ENCODE measurements around the gene MMP14.
"Not testable (repeated sequence)": the region's sequence is repeated elsewhere in the genome, so short reads cannot be mapped to it uniquely, and the experiment has no call there.

The MMP14 gene

DNA sequence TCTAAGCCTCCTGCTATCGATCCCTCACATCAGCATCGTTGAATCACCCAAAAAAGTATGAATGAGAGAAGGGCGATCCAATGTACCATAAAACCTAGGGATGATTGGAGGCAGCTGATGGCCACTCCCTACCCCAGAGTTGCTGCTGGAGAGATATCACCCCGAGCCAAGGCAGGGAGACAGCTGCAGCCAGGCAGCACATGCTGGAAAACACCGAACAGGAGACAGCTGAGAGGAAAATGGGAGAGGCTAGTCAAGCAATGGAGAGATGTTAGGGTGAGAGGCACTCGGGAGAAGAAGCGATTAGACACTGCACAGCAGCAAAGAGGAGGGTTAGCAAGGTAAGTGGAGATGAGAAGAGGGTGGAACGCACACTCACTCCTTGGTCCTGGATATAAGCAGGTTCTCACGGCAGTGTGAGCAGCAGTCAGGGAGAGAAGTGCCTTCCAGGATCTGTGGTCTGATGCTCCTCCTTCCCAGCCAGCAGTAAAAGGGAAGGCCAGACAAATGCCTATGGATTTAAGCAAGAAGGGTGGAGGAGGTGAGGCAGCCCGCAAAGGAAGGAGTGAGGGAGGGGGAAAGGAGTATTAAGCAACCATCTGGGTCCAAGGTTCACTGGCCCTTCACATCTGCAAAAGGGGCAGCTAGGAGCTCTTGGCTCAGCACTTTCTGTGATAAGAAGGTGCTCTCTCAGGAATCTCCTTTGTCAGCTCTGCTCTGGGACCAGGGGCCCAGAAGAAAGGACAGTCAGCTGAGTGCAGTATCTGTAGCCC lies 21.3 kb upstream of the MMP14 start, which contains the start of gene SLC7A7:
TSS of gene SLC7A7 (minus strand) at position 495 of the 773 bp plus-strand sequence. CDS start 2,037 bp downstream, outside the sequence.
- no peak for FAIRE-seq

DNA sequence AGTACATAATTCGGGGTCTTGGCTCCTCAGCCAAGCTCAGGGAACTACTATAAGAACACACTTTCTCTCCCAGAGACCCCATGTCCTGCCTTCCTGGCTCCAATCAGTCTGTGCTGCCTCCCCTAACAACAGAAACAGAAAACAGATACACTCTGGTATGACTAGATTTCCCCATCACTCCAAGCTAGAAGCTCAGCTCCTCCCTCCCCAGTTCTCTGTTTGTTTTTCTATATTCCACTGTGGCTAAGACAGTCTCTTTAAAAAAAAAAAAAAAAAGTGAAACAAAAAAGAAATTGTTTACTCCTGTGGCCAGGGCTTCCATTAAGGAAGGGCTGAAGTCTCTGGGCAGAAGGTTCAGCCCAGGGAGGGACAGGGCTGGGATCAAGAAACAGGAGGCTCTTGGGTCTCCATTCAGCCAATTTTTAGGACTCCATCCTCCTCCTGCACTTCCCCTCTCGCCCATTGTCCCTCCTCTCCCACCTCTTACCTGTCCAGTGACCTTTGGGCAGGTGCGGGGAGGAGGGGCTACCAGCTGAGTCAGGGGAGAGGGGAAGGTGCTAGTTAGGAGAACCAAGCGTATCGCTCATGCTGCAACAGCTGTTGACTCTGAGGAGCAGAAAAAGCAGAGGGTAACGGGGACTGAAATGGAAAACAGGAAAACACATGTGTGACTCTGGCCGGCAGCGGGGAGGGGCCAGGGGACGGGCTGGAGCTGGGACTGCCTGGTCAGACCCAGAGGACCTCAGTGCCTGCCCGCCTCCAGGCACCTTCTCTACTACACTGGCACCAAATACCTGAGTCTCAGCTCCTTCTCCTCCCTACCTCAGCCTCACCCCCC lies 17.0 kb upstream of the MMP14 start:
- FAIRE-seq, result no peak

DNA sequence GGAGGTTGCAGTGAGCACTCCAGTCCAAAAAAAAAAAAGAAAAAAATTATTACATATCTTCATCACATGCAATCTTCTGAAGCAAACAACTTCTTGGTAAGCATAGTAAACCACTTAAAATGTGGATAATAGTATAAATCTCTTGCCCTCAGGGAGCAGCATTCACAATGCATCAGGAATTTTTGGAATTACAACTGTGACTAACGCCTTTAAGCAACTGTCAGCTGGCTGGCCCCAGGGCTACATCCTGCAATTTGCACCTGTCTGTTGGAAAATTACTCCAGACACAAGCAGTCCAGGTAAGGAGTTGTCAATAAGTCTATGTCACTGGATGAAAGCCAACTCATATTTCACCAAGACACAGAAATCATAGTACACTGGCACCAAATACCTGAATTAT lies 15.7 kb upstream of the MMP14 start:
- no peak for FAIRE-seq

DNA sequence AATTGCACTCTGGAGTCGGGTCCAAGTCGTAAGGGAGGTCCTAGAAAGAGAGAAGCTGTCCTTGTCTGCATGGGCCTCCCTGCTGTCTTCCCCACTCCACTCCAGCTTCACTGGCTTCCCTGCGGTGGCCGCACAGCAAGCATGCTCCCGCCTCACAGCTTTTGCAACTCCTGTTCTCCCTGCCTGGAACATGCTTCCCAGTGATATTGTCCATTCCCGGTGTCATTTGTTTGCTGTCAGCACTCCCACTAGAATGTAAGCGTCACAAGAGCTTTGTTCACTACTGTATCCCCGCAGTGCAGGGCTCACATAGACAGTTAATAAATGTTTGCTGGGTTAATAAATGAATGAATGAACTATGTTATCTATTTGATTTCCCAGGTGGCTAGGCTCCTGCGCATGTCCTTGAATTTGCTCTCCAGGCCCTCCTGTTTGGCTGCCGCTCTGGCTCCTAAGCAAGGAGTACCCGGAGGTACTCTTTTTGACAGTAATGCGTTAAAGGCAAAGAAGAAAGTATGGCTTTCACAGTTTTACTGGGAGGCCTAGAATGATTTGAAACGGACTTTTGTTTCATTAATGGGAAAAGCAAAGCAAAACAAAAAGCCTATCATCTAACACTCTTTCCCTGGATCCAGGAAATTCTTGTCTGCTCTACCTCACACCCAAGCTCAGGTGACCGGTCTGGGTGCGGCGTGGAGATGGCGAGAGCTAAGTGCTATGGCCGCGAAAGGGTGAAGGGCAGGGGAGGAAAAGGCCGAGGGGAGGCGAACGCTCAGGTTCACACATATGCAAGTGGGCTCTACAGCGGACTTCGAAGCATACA lies 15.0 kb upstream of the MMP14 start:
- FAIRE-seq, result no peak

DNA sequence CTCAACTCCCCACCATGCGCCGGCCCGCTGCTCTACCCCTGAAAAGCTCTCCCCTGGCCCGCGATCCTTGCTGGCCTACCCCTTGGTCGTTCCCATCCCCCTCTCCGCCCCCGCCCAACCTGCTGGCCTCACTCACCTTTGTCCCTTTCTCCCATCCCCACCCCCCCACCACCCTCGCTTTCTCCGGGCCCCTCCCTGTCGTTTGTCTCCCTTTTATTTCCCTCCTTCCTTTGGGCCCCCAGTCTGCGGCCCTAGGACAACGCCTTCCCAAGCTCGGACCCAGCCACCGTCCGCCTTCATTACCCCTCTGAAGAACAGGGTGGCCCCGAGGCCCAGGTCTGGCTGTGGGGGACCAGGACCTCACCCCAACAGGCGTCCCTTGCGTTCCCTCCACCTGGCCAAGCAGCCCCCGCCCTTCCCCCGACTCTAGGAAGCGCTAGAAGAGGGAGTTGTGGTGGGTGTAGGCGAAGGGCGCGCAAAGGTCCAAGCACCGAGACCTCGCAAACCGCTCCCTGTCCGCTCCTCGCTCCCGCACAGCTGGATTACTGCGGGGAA lies 14.3 kb upstream of the MMP14 start:
- no peak for FAIRE-seq

DNA sequence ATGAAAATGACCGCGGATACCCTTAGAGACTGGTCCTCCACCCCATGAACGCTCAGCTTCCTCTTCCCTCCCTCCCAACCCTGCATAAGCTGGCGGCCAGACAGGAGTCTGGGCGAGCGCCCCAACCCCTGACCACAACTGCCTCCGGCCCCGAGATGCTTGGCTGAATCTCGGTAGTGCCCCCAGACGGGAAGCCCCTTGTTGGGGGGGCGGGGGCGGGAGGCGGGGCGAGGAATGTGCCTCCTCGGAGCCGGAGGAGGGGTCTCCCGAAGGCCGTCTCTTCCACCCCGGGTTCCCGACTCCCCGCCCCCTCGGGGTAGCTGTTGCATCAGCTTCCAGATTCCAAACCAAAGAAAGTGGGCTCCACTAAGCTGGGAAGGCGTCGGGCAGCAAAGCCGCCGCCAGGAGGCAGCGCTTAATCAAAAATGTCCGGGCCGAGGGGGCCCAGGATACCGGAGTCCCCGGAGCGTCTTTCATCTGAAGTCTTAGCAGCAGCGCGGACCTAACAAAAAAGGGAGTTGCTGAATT lies 13.8 kb upstream of the MMP14 start:
- FAIRE-seq, result no peak

DNA sequence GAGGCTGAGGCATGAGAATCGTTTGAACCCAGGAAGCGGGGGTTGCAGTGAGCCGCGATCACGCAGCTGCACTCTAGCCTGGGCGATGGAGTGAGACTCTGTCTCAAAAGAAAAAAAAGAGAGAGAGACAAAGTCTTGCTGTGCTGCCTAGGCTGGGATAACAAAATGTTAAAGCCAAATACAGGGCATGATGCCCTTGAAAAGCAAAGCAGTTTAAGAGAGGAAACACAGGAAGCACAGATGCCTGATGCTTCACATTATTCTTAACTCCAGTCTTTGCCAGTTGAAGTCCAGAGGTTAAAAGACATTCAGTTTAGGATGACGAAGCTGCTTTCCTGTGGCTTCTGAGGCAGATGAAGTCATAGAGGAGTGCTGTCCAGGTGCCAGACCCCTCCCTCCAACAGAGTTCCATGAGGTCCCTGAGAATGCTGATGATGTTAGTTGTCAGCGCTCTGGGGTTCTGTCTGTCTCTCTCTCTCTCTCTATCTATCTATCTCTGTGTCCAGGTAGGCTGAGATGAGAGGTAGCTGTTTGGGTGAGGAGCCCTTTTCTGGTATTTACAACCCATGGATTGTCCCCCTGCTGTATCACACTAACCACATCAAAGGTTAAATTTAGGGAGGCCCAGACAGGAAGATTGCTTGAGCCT lies 11.6 kb upstream of the MMP14 start:
- FAIRE-seq, result no peak

DNA sequence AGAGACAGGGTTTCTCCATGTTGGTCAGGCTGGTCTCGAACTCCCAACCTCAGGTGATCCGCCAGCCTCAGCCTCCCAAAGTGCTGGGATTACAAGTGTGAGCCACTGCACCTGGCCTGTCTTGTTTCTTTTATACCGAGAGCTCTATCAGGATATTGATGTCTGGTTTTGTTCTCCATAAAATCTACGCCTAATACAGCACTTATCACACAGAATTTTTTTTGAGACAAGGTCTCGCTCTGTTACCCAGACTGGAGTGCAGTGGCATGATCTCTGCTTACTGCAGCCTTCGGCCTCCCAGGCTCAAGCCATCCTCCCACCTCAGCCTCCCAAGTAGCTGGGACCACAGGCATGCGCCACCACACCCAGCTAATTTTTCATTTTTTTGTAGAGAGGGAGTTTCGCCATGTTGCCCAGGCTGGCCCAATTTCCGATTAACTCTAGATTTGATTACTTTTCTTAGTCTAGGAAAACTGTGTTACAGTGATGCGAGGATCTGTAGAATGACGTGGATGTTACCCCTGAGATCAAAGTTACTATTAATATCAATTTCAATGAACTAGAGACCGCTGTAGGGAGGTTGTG lies 7.2 kb upstream of the MMP14 start:
- FAIRE-seq, result not testable (repeated sequence)

DNA sequence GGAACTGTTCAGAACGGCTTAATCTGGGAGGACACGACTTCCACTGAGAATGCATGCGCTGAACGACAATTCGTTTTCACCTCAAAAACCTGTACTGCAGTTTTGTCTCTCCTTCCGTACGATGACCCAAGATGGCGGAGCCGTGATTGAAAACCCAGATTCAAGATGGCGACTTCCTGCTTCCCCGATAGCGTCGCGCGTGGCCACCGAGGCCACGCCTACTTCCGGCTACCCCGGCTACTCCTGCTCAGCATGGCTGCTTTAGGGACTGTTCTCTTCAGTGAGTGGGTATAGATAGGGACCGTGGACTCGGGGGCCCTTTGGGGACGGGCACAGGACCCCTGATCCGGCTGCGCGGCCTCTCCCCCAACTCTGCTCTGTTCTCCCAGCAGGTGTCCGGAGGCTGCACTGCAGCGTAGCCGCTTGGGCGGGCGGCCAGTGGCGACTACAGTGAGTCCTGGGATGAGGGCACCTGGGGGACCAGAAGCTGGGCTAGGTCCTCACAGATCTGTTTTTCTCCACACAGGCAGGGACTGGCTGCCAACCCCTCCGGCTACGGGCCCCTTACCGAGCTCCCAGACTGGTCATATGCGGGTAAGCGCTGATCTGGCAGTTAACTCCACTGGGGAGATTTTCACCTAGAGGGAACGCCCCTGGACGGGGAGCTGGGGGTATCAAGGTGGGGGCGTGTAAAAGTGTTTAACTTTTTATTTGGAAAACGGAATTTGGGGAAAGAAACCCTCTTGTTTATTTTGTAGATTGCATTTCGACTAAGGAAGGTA lies 6.5 kb upstream of the MMP14 start, which contains the start of gene MRPL52:
TSS of gene MRPL52 (plus strand) at position 227 of the 782 bp plus-strand sequence. CDS start at position 253, 26 bp downstream.
- FAIRE-seq, result no peak

DNA sequence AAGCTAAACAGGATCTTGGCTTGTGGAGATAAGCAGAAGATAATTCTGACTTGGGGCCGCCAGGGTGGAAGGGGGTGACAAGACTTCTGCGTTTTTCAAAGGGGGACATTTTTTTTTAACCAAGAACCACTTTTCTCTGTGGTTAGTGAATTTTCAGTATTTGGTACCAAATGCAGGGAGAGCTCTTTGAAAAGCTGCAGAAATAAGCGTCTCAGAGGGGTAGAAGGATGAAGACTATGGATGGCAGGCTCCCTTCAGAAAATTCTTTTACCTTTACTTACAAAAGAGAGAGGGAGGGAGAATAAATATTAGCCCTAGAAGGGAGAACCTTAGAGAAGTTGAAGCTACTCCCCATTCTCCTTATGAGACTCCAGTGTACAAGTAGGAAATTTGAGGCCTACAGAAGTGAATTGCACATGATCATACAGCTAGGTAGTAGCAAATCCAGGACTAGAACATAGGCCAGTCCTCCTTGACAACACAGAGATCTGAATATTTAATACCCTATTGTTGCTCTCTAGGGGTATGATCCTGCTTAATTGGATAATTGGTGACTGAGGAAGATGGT lies 5.9 kb upstream of the MMP14 start:
- FAIRE-seq, result no peak

DNA sequence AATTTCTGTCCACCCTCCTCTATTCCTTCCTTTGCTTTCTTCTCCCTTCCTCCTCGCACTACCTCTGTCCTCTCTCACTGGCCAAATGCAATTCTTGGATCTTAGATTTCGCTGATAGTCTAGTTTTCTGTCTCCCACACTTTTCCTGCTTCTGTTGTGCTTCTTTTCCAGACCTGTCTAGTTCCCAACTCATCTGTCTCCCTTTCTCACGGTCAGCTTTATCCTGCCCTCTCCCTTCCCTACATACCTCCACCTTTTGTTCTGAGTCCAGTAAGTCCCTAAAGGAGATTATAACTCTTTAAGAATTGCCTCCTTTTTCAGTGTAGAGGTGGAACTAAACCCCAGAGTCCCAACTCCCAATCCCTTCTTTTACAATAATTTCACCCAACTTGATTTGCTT lies 880 bp upstream of the MMP14 start:
- no peak for FAIRE-seq

DNA sequence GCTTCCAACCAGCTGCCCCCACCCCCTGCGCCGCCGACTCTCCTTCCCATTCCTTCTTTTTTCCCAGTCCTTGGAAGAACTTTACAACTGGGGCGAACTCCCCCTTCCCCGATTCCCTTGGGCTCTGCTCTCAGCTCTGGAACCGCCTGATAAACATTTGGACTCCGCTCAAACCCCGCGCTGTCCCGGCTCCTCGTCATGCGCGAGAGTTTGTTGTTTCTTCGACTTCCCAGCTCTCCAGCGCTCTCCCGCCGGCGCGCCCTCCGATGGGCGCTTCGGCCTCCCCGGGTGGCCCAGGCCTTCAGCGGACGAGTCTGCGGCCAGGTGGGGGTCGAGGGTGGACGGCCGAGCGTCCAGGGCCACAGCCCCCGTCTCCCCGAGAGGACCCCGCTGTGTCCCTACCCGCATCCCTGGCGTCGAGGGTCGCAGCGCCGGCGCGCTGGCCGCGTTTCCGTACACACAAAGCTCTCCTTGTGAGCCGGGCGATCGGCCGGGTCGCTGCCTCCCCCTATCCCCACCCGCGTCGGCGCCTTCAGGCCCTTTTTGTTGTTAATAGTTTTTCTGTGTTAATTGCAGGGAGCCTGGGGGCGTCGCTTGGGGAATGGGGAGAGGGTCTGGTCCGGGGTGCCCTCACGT lies 847 bp downstream of the MMP14 start:
- FAIRE-seq, result no peak

DNA sequence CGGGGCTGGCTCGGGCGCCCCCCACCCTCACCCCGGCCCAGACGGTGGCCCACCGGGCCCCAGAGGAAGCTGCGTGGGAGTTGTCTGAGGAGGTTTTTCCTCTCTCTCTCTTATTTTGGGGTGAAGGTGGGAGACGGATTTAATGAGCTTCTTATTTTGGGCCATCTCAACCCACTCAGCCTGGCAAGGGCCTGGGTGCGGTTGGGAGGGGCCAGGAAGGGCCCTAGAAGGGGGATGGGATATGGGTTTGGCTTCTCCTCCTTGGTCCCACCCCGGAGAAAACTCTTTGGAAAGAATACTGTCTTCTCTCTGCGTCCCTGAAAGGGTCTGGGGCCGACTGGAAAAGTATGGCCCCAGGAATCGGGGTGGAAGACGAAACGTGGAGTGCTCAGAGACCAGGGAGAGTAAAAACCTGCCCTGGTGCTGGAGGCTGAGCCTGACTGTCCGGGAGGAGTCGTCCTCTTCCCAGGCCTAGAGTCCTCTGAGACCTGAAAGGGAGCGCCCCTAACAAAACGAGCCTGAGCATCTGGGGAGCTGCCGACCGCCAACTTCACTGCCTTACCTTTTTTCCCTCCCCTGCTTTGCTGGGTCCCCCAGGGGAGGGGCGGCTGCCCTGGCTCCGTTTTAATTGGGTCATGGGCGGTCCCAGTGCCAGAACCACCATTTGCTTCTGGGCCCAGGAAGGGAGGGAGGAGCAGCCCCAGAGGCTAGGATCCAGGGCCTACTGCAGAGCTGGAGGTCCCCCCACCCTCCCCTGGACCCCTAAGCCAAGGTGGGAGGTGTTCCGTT lies 1.6 kb downstream of the MMP14 start:
- FAIRE-seq, result no peak

DNA sequence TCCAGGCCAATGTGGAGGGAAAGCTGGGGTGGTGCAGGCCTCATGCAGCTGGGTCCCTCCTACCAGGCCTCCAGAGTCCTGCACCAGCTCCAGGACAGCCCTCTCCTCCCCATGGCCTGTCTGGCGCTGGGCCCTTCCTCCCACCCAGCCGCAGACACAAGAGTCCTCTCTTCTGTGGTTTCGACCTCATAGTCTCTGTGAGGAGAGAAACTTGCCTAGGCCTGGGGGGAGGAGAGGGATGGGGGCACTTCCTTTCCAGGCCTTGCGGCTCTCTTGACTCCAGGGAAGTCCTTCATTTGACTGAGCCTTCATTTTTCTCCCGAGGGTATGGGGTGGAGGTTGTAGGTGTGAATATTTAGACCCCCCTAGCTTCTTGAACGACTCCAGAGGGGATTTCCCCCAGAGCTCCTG lies 2.3 kb downstream of the MMP14 start:
- FAIRE-seq, result no peak

DNA sequence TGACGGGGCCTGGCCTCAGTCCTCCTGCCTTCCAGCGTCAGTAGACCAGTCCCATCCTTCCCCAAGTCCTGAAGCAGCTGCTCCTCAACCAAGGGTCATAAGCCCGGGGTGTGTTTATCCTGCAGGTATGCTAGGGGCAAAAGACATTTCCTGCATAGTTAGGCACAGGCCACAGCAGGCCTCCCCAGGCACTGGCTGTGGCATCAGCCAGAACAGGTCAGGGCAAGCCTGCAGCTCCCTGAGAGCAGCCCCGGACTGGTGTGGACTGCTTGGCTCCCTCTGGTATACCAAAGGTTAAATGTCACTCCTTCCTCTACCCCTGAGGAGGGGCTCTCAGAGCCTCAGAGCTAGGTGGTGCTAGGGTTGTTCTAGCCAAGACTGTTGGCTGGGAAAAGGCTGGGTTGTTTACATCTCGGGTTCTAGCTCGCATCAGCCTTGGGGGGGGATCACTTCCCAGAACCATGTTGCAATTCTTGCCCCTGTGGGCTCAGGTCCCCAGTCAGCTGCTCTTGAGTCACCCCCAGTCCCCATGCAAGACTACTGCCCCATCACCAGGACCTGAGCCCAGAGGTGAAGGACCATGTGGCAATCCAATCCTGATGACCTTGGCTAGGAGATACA lies 2.9 kb downstream of the MMP14 start:
- FAIRE-seq, result no peak

DNA sequence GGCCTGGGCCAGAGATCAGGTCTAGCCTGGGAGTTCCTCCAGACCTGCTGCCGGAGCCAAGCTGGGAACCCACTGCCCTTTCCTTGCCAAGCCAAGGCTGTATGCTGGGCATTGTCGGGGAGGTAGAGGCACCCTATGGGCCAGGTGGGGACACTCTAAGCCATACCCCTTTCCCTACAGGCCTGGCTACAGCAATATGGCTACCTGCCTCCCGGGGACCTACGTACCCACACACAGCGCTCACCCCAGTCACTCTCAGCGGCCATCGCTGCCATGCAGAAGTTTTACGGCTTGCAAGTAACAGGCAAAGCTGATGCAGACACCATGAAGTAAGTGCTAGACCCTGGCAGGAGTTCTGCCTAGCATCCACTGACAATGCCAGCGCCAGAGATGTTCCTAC lies 4.9 kb downstream of the MMP14 start:
- FAIRE-seq, result no peak

DNA sequence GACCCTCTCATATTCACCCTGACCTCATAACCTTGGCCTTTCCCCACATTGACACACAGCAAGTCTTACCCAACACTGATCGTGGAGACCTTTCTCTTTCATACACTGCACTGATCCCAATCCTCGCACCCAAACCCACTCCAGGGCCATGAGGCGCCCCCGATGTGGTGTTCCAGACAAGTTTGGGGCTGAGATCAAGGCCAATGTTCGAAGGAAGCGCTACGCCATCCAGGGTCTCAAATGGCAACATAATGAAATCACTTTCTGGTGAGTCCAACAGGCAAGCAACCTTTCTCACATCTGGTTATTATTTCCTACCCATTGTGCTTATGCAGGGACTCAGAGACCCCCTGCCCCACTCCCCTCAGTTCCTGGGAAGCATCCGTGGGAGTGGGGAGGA lies 5.4 kb downstream of the MMP14 start:
- no peak for FAIRE-seq

Data from islet of Langerhans (tissue), 1 donor.